Endothelial cell of umbilical vein (primary cell): Measurements from ENCODE around the gene RPS6KA5. TPM values are rescaled to one million over a fixed set of nuclear protein-coding genes. Genes with fewer than 3 reads are reported as not detected.

ENCODE experiments used
- BruUV-seq: library from RNA; stranded (reverse); fragments of 400-500 nt; replicated peaks from 2 replicates; lab custom pipeline; 2021; lab: Mats Ljungman, UMichigan
- CTCF ChIA-PET: fragments of 300-600, 350-600 bp; sonication (Branson Sonifier 250); formaldehyde crosslinking; loops from one replicate; lab custom pipeline; 2021; ENCODE audit warnings: antibody characterized with exemption, inconsistent platforms; lab: Charles Lee
- POLR2A ChIA-PET: fragments of 300-600, 350-600 bp; sonication (Branson Sonifier 250); formaldehyde crosslinking; loops from one replicate; lab custom pipeline; 2021; ENCODE audit warnings: antibody characterized with exemption, inconsistent platforms; lab: Charles Lee
- DNase-seq: peaks from one replicate; pipeline ENCODE4 v3.0.0-alpha.2; 2011; ENCODE audit warnings: low read depth, low spot score
- FAIRE-seq: peaks from 2 replicates; lab custom pipeline; 2011; peaks lifted over from hg19 to GRCh38; lab: Jason Lieb, UNC
- H2AFZ ChIP-seq: 2 replicates; pipeline ENCODE4 v1.6.0; 2012; ENCODE audit warnings: low read depth, low read length, control low read depth, inconsistent platforms
- H3K27ac ChIP-seq: 2 replicates; pipeline ENCODE4 v1.5.1; 2011; ENCODE audit warnings: low read depth, mild to moderate bottlenecking, control low read depth, low read length, moderate library complexity; ENCODE audit not compliant: insufficient read depth
- H3K27me3 ChIP-seq, 2 experiments: 2 replicates each; pipeline versions ENCODE4 v1.6.0 to v1.6.1; 2011; ENCODE audit warnings: low read length in 2 of 2, mixed read lengths in 1 of 2; ENCODE audit not compliant: control insufficient read depth in 2 of 2, insufficient read depth in 2 of 2
- H3K36me3 ChIP-seq, 2 experiments: 2 replicates in 1 of 2; 3 replicates in 1 of 2; pipeline ENCODE4 v1.5.1; 2011; ENCODE audit warnings: low read length in 2 of 2, mild to moderate bottlenecking in 1 of 2, moderate library complexity in 1 of 2; ENCODE audit not compliant: control insufficient read depth in 2 of 2, insufficient read depth in 2 of 2; ENCODE audit errors: extremely low read depth in 1 of 2
- H3K4me1 ChIP-seq: 3 replicates; pipeline ENCODE4 v1.5.1; 2011; ENCODE audit warnings: mild to moderate bottlenecking, low read length; ENCODE audit not compliant: control insufficient read depth, insufficient read depth; ENCODE audit errors: extremely low read depth
- H3K4me2 ChIP-seq: 2 replicates; pipeline ENCODE4 v1.6.1; 2011; ENCODE audit warnings: low read length, control low read depth, mixed read lengths; ENCODE audit not compliant: insufficient read depth
- H3K4me3 ChIP-seq, 3 experiments: fragments of 200-600 bp in 1 of 3; sonication (generic), shearing (Covaris generic) in 1 of 3; replicated peaks in 1 of 3; 2 replicates each; pipeline ENCODE4 v1.5.1; 2011 to 2016; ENCODE audit warnings: control low read depth in 3 of 3, low read length in 3 of 3, mild to moderate bottlenecking in 2 of 3, inconsistent platforms in 1 of 3, low read depth in 1 of 3, moderate library complexity in 1 of 3; ENCODE audit not compliant: insufficient read depth in 1 of 3
- H3K79me2 ChIP-seq: 2 replicates; pipeline ENCODE4 v1.6.0; 2012; ENCODE audit warnings: low read length, inconsistent platforms; ENCODE audit not compliant: control insufficient read depth, insufficient read depth
- H3K9ac ChIP-seq: replicated peaks from 2 replicates; pipeline ENCODE3; 2011; ENCODE audit warnings: low read length, control low read depth; ENCODE audit not compliant: insufficient read depth; ENCODE audit errors: extremely low read depth
- H3K9me1 ChIP-seq: replicated peaks from 3 replicates; pipeline ENCODE4 v1.6.0; 2011; ENCODE audit warnings: mild to moderate bottlenecking, low read length; ENCODE audit not compliant: control insufficient read depth, insufficient read depth; ENCODE audit errors: extremely low read depth
- H3K9me3 ChIP-seq: replicated peaks from 2 replicates; pipeline ENCODE4 v1.5.1; 2012; ENCODE audit warnings: low read length, inconsistent platforms; ENCODE audit not compliant: control insufficient read depth, insufficient read depth
- H4K20me1 ChIP-seq: replicated peaks from 2 replicates; pipeline ENCODE3; 2011; ENCODE audit warnings: mild to moderate bottlenecking, low read length; ENCODE audit not compliant: control insufficient read depth, insufficient read depth; ENCODE audit errors: extremely low read depth
- CTCF ChIP-seq, 2 donors: IDR thresholded peaks; 1 replicate in 1 of 2; 2 replicates in 1 of 2; pipeline ENCODE4 v1.5.1; 2011; ENCODE audit warnings: low read length in 2 of 2, mild to moderate bottlenecking in 2 of 2, moderate library complexity in 2 of 2, control low read depth in 1 of 2, inconsistent platforms in 1 of 2, low read depth in 1 of 2; ENCODE audit not compliant: insufficient read depth in 1 of 2; ENCODE audit errors: extremely low read depth in 1 of 2
- EZH2 ChIP-seq: IDR thresholded peaks from 2 replicates; pipeline ENCODE4 v1.6.1; 2012; ENCODE audit warnings: borderline replicate concordance, low read depth, mild to moderate bottlenecking, moderate library complexity, low read length, inconsistent platforms; ENCODE audit not compliant: severe bottlenecking
- FOS ChIP-seq: IDR thresholded peaks from 2 replicates; pipeline ENCODE4 v1.6.1; 2011; ENCODE audit warnings: mild to moderate bottlenecking, low read length, moderate library complexity, borderline replicate concordance; ENCODE audit not compliant: insufficient read depth
- GATA2 ChIP-seq: IDR thresholded peaks from 2 replicates; pipeline ENCODE4 v1.7.0; 2011; ENCODE audit warnings: low read depth, mild to moderate bottlenecking, moderate library complexity, mixed read lengths, low read length; ENCODE audit not compliant: insufficient read length, insufficient read depth
- JUN ChIP-seq: IDR thresholded peaks from 2 replicates; pipeline ENCODE4 v1.6.1; 2011; ENCODE audit warnings: borderline replicate concordance, low read depth; ENCODE audit not compliant: insufficient read length, insufficient read depth
- MAX ChIP-seq: IDR thresholded peaks from 2 replicates; pipeline ENCODE4 v1.6.1; 2011; ENCODE audit not compliant: insufficient read depth, insufficient read length
- MYC ChIP-seq: IDR thresholded peaks from one replicate; pipeline ENCODE4 v1.6.1; 2011; ENCODE audit warnings: mild to moderate bottlenecking, low read depth, low read length
- POLR2A ChIP-seq: IDR thresholded peaks from 2 replicates; pipeline ENCODE4 v1.6.1; 2012; ENCODE audit warnings: low read depth, mild to moderate bottlenecking, control low read depth, low read length
- POLR2AphosphoS5 ChIP-seq: IDR thresholded peaks from 2 replicates; pipeline ENCODE4 v1.6.1; 2012; ENCODE audit warnings: low read depth, mild to moderate bottlenecking, control low read depth, low read length, moderate library complexity; ENCODE audit not compliant: insufficient read depth
- dilution Hi-C: fragments of 300-500 bp; cut with MboI; formaldehyde crosslinking; loops from one replicate; pipeline ENCODE4 v1.15.0; 2019; ENCODE audit warnings: low sequenced_read_pairs; ENCODE audit not compliant: extremely low pct_ligation_motif_present
- intact Hi-C: fragments of 100-400 bp; cut with micrococcal nuclease; formaldehyde crosslinking; loops from one replicate; pipeline ENCODE4 v1.10.0; 2022
- polyA plus RNA-seq, 4 experiments: library from polyadenylated mRNA; depleted of rRNA in 3 of 4; stranded (reverse) in 3 of 4; unstranded in 1 of 4; fragments of >200 nt; gene quantifications; 2 replicates each; pipeline versions ENCODE4 v1.2.1 to v1.2.3, GENCODE V29; 2011 to 2012; ENCODE audit warnings: missing spikeins in 1 of 4
- total RNA-seq: library from RNA; stranded (reverse); gene quantifications from 2 replicates; pipeline ENCODE4 v1.2.3, GENCODE V29; 2021

Gene RPS6KA5
- total and polyA plus RNA-seq, 2 donors (not counting 3 experiments of a cell fraction or from before 2014, with no cell fraction given), result 2.9 to 5.4 TPM

- intact Hi-C loops (no loop called here), dilution Hi-C loops (no loop called here)
- Histone ChIP-seq H4K20me1 (no peaks in the 10 kb centered on the region), H3K4me2 (no peak overlapping the region), H3K27me3 (peaks cover 0 to 3% of the 10 kb centered on the region in 2 experiments), H3K4me1 (no peaks in the 10 kb centered on the region), H3K27ac (no peak overlapping the region), H2AFZ (no peak overlapping the region), H3K9me1 (no peaks in the 10 kb centered on the region), H3K79me2 (no peaks in the 10 kb centered on the region), H3K36me3 (no peaks in the 10 kb centered on the region), H3K4me3 (no peak overlapping the region), H3K9me3 (no peaks in the 10 kb centered on the region), H3K9ac (no peak overlapping the region)
- TF ChIP-seq CTCF (IDR thresholded peaks at IDR 0.05; ENCODE audit: extremely low read depth in 1 of 2, insufficient read depth in 1 of 2, low read depth in 1 of 2, low read length in 2 of 2), result no peak
- TF ChIP-seq POLR2AphosphoS5, result no peak
- TF ChIP-seq POLR2A, result no peak
- no peak for TF ChIP-seq GATA2
- TF ChIP-seq MYC, result no peak
- no peak for TF ChIP-seq MAX
- TF ChIP-seq JUN, result no peak
- TF ChIP-seq FOS, result no peak
- TF ChIP-seq EZH2, result no peak
- POLR2A ChIA-PET, result no interaction called here
- CTCF ChIA-PET, result interaction anchor here (1.0 to 1.2 kb wide), 2 partner anchors 29 to 49 kb away, joined by 3 to 4 read pairs; partner anchors contain the start of gene RPS6KA5
- no peak for DNase-seq
- FAIRE-seq, result no peak
- BruUV-seq, result no TSS peak
Observed at GRCh38 chr14:91089958-91090535, 29.6 kb upstream of the RPS6KA5 start.
